Vagina (tissue), 2 donors: ENCODE results near the gene PPP1R3E. TPM values are rescaled to one million over a fixed set of nuclear protein-coding genes. Genes with fewer than 3 reads are reported as not detected.

ENCODE experiments used
- DNase-seq, 2 donors: peaks; one replicate each; pipeline ENCODE4 v3.0.0-alpha.2; 2017; ENCODE audit errors: extremely low spot score in 2 of 2
- H3K27ac ChIP-seq: fragments of 200-600 bp; sonication (generic); one replicate; pipeline ENCODE4 v1.5.1; 2019
- H3K27me3 ChIP-seq: fragments of 200-600 bp; sonication (generic); one replicate; pipeline ENCODE4 v1.5.1; 2019
- H3K36me3 ChIP-seq, 2 donors: fragments of 200-600 bp; sonication (generic); one replicate each; pipeline ENCODE4 v1.5.1; 2017 to 2019
- H3K4me1 ChIP-seq: fragments of 200-600 bp; sonication (generic); one replicate; pipeline ENCODE4 v1.5.1; 2019
- H3K4me3 ChIP-seq, 2 donors: fragments of 200-600 bp; sonication (generic); 1 replicate in 1 of 2; 2 replicates in 1 of 2; pipeline ENCODE4 v1.5.1; 2016 to 2019
- H3K9me3 ChIP-seq: fragments of 200-600 bp; sonication (generic); one replicate; pipeline ENCODE4 v1.5.1; 2019
- CTCF ChIP-seq, 3 experiments: fragments of 450-650 bp in 2 of 3; fragments of 200-600 bp in 1 of 3; sonication (generic) in 1 of 3; IDR thresholded peaks; one replicate each; pipeline ENCODE4 v1.5.1; 2017 to 2019; ENCODE audit warnings: antibody characterized with exemption in 3 of 3, mild to moderate bottlenecking in 2 of 3, moderate library complexity in 2 of 3
- POLR2A ChIP-seq, 2 donors: fragments of 450-650 bp; IDR thresholded peaks; one replicate each; pipeline ENCODE4 v1.6.1; 2017; ENCODE audit warnings: antibody characterized with exemption in 2 of 2, mild to moderate bottlenecking in 2 of 2, moderate library complexity in 2 of 2
- POLR2AphosphoS5 ChIP-seq, 2 donors: sonication (generic); formaldehyde crosslinking; IDR thresholded peaks; one replicate each; pipeline ENCODE4 v1.9.0; 2017; ENCODE audit warnings: antibody characterized with exemption in 2 of 2, mild to moderate bottlenecking in 2 of 2, low read depth in 1 of 2; ENCODE audit not compliant: insufficient read depth in 1 of 2
- intact Hi-C: fragments of 100-400 bp; cut with DNase I; formaldehyde crosslinking; loops from one replicate; pipeline ENCODE4 v1.15.1; 2023
- total RNA-seq: library from RNA; depleted of rRNA; stranded (reverse); fragments of >200 nt; gene quantifications from one replicate; pipeline ENCODE4 v1.2.3, GENCODE V29; 2016

The PPP1R3E gene
- total RNA-seq, 1 donor from 2014 or later, result 8.6 TPM

DNA sequence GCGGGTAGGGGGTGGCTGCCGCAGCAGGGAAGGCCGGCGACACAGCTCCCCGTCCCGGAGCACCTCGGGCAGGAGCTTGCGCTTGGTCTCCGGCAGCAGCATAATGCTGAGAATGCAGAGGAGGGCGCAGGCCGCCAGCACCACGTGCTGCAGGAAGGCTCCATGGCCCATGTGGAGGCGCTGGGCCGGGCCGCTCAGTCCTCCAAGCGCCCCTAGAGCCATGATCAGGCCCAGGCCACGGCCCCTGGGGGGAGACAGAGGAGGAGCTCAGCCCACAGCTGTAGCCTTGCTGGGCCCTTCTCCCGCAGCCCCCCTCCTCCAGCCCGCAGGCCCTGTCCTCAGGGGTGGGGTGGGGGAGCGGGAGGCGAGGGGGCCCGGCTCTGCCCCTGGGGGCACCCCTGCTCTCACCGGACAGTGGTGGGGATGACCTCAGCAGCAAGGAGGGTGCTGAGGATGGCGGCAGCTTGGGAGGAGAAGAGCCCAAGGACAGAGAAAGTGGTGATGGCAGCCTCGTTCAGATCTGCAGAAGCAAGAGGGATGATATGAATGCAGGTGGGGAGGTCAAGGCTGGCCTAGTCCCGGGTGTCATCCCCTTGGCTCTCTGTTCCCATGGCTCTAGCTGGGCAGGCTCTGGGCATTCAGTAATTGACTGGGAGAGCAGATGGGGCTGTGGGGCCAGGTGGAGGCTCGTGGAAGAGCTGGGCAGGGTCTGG is 44.2 kb upstream of the PPP1R3E start:
- Histone ChIP-seq H3K27ac (no peak overlapping the region), H3K36me3 (no peaks in the 10 kb centered on the region), H3K4me1 (peaks cover 5% of the 10 kb centered on the region), H3K27me3 (no peaks in the 10 kb centered on the region), H3K4me3 (no peak overlapping the region), H3K9me3 (no peaks in the 10 kb centered on the region)
- peak in 1 of 2 donors; percentile 77 for DNase-seq
- intact Hi-C loops, result no loop called here
- TF ChIP-seq POLR2AphosphoS5 (IDR thresholded peaks at IDR 0.05; ENCODE audit: insufficient read depth in 1 of 2, low read depth in 1 of 2), result no peak
- TF ChIP-seq CTCF (IDR thresholded peaks at IDR 0.05), result no peak
- no peak for TF ChIP-seq POLR2A (IDR thresholded peaks at IDR 0.05)

- Histone ChIP-seq H3K36me3 (no peaks in the 10 kb centered on the region), H3K4me1 (no peaks in the 10 kb centered on the region), H3K9me3 (no peaks in the 10 kb centered on the region), H3K27me3 (no peaks in the 10 kb centered on the region), H3K4me3 (no peak overlapping the region), H3K27ac (no peak overlapping the region)
- no peak for DNase-seq
- intact Hi-C loops, result no loop called here
- TF ChIP-seq CTCF (IDR thresholded peaks at IDR 0.05) (no peak), POLR2AphosphoS5 (IDR thresholded peaks at IDR 0.05; ENCODE audit: insufficient read depth in 1 of 2, low read depth in 1 of 2) (no peak), POLR2A (IDR thresholded peaks at IDR 0.05) (no peak)
Observed at GRCh38 chr14:23345987-23346692, 43.5 kb upstream of the PPP1R3E start.

DNA sequence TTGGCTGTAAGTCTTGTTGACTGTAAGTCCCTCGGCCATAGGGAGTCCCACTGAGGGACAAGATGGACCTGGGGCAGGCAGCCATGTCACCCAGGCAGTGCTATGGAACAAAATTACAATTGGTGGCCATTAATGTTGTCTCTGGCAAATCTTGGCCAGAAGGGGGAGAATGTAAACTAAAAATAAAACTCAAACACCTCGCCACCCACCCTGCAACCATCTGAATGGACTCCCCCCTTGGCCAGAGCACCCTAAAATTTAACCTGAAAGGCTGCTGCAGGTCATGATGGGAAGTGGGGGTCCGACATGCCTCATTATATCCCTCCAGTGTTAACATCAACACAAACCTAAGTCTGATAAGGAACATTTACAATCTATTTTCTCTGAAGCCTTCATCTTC is 41.8 kb upstream of the PPP1R3E start:
- Histone ChIP-seq H3K27me3 (no peaks in the 10 kb centered on the region), H3K27ac (no peak overlapping the region), H3K4me3 (no peak overlapping the region), H3K36me3 (no peaks in the 10 kb centered on the region), H3K4me1 (no peaks in the 10 kb centered on the region), H3K9me3 (no peaks in the 10 kb centered on the region)
- peak in 1 of 2 donors; percentile 40 for DNase-seq
- TF ChIP-seq POLR2AphosphoS5 (IDR thresholded peaks at IDR 0.05; ENCODE audit: insufficient read depth in 1 of 2, low read depth in 1 of 2) (no peak), POLR2A (IDR thresholded peaks at IDR 0.05) (no peak), CTCF (IDR thresholded peaks at IDR 0.05) (no peak)
- intact Hi-C loops, result no loop called here

GRCh38 chr14:23339506-23340268 is 37.0 kb upstream of the PPP1R3E start:
- Histone ChIP-seq H3K36me3 (no peaks in the 10 kb centered on the region), H3K4me1 (no peaks in the 10 kb centered on the region), H3K27ac (no peak overlapping the region), H3K27me3 (no peaks in the 10 kb centered on the region), H3K9me3 (no peaks in the 10 kb centered on the region), H3K4me3 (no peak overlapping the region)
- TF ChIP-seq POLR2AphosphoS5 (IDR thresholded peaks at IDR 0.05; ENCODE audit: insufficient read depth in 1 of 2, low read depth in 1 of 2), result no peak
- TF ChIP-seq POLR2A (IDR thresholded peaks at IDR 0.05), result no peak
- no peak for TF ChIP-seq CTCF (IDR thresholded peaks at IDR 0.05)
- intact Hi-C loops, result no loop called here
- DNase-seq, result no peak
